ENCODE data around the gene NDP.

NDP gene, protein sequence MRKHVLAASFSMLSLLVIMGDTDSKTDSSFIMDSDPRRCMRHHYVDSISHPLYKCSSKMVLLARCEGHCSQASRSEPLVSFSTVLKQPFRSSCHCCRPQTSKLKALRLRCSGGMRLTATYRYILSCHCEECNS

DNA sequence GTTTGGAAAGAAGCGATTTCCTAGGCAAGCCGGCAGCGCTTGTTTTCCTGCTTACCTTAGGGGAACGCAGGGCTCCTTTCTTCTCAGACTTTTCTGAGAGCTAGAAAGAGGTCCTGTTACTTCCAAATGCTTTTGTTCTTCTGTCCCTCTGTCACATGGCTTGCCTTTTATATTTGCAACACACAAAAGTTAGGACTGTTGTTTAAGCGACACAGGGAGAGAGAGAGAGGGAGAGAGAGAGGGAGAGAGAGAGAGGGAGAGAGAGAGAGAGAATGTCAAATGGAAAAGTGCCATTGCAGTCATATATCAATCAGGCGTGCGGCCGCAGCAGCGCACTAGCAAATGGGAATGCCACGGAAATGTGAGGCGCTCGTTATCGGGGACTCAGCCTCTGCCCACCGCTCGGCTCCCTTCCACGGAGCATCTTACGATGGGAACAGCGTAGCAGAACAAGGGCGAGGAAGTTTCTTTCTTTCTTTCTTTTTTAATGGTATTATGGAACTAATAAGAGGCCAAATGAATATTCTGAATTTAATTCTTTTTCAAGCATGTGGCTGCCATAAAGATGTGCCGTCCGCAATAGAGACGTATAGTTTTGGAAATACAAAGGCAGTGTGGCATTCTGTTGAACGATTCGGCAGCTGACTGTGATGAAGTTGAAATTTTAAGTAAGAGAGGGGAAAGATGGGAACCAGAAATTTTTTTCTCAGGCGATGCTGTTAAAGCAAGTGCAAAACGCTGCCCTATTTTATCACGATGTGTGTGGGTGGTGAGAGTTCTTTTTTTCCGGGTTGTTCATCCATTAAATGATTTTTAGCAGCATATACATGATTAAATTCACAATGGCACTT lies at the start of gene NDP:
TSS of gene NDP (minus strand) at position 142 of the 851 bp plus-strand sequence. CDS start 14,745 bp downstream, outside the sequence.
- DNase-seq: peak; percentile 42

- DNase-seq: peak; percentile 4
Observed at GRCh38 chrX:44022964-44023363, 49.8 kb upstream of the NDP start.

DNA sequence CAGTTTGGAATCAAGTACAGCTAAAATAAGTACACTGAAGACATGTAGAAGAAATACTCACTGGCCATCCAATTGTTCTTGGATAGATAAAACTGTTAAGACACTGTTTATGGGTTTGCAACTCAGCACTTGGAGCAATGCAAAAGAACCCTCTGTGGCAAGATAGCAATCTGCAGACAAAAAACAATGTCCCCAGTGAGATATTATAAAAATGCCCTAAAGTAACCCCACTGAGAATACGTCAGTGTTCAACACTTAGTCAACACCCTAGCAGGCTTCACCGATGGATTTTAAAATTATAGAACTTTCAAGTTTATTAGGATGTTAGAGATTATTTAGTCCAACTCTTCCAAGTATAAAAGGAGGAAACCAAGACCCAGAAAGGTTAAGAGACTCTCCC lies 47.5 kb upstream of the NDP start:
- DNase-seq: no peak

DNA sequence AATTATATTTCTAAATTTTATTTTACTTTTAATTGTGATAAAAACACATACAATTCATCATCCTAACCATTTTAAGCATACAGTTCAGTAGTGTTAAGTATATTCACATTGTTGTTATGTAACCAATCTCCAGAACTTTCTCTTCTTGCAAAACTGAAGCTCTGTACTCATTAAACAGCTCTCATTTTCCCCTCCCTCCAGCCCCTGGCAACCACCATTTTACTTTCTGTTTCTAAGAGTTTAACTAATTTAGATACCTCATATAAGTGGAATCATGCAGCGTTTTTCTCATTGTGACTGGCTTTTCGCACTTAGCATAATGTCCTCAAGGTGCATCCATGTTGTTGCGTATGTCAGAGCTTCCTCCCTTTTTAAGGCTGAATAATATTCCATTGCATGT lies 46.7 kb upstream of the NDP start:
- no peak for DNase-seq

GRCh38 chrX:44017676-44018075 lies 44.5 kb upstream of the NDP start:
- no peak for DNase-seq

GRCh38 chrX:44016906-44017305 lies 43.7 kb upstream of the NDP start:
- DNase-seq: no peak

DNA sequence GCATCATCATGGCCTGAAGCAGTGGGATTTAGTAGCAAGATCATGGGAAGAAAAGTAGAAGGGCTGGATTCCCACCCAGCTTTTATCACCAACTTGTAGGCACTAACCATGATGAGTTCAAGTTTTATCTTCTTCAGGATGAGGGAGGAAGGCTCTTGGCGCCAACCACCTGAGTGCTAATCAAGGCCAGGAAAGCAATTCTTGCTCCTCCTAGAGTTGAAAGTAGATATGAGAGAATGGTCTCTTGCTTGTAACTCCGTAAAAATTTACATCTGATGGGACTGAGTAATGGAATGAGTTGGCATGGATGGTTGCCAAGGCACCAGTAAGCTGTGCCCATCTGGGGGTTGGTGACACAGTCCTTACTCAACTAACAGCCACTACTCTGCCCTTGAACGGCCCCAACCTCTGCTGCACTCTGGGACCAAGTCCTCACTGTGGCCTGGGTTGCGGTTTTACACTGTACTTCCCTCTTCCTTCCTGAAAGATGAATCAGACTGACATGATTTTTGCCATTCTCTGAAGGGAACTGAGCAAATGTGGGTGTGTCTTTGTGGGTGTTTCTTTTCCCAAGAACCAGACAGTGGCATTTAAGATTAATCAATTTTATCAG lies 39.4 kb upstream of the NDP start:
- DNase-seq: no peak

- DNase-seq: no peak
Observed at GRCh38 chrX:44011506-44011905, 38.3 kb upstream of the NDP start.

- no peak for DNase-seq
Observed at GRCh38 chrX:44010626-44011025, 37.4 kb upstream of the NDP start.

DNA sequence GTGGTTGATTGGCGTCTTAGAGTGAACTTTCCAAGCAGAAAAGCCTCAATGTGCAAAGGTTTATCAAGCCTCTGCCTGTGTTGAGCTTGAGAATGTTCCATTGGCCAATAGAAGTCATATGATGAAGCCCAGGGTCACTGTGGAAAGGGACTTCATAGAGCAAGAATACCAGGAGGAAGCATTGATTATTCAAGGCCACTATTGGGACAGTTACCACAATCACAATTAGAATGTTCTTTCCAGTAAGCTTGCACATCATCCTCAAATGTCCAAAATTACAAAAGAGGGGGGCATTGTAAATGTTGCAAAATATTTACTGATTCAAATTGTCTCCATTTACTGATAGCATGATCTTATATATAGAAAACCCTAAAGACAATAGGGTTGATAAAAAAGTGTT lies 32.9 kb upstream of the NDP start:
- DNase-seq: no peak

- no peak for DNase-seq
Observed at GRCh38 chrX:44003975-44004374, 30.8 kb upstream of the NDP start.

DNA sequence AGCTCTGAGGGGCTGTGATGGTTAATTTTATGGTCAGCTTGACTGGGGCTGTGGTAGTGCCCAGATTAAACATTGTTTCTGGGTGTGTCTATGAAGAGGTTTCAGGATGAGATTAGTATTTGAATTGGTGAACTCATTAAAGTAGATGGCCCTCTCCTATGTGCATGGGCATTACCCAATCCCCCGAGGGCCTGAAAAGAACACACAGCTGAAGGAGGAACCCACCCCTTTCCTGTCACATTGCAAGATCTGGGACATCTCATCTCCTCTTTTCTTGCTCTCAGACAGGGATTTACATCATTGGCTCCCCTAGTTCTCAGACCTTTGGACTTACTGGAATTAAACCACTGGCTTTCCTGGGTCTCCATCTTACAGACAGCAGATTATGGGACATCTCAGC lies 29.4 kb upstream of the NDP start:
- DNase-seq: no peak

DNA sequence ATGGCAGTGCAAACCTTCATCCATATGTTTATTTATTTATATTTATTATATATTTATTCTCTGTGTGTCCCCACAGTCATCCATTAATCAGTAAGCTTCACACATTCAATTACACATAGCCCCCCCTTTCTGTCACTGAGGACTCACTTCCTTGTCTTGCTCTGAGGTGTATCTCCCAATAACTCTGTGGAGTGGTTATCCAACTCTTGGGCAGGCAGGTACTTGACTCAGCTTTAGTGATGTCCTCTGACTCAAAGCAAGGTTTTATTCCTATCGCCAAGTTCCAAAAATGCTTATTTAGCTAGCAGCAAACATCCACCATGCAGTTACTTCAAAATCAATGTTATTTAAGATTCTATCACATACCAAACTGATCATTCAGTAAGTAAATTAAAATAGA lies 25.2 kb upstream of the NDP start:
- DNase-seq: no peak

- no peak for DNase-seq
Observed at GRCh38 chrX:43996491-43996890, 23.3 kb upstream of the NDP start.

GRCh38 chrX:43986083-43986482 lies 12.9 kb upstream of the NDP start:
- DNase-seq: no peak

- DNase-seq: no peak
Observed at GRCh38 chrX:43985511-43985910, 12.3 kb upstream of the NDP start.

DNA sequence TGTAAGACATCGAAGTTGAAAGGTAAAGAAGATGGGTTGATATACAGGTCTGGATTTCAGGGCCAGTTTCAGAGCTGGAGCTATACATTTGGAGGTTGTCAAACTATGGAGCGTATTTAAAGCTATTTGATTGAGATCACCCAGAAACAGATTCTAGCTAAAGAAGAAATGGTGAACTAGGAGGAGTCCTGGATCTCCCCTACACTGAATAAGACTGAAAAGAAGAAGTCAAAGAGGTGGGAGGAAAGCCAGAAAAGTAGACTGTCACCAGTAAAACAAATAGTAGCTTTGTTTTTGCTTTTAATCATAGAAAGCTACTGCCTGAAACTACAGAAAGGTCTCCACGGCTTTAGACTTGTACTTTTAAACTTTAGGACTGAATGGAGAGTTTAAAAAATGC lies 5.0 kb upstream of the NDP start:
- DNase-seq: no peak

DNA sequence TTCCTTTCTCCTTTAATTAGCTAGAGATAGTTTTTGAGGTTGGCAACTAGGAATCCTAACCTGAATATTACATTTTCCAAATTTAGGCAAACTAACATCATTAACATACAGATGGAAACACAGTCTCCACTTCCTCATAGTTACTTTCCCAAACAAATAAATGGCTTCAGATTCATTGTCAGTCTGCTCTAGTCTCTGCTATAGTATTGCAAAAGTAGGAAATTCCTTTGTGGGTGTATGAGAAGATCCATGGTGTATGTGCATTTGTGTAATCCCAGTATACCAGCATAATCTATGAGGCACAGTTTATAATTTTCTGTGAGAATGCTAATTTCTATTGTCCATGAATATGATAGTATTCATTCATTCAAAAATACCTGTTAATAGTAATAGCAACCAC lies 3.0 kb upstream of the NDP start:
- no peak for DNase-seq

DNA sequence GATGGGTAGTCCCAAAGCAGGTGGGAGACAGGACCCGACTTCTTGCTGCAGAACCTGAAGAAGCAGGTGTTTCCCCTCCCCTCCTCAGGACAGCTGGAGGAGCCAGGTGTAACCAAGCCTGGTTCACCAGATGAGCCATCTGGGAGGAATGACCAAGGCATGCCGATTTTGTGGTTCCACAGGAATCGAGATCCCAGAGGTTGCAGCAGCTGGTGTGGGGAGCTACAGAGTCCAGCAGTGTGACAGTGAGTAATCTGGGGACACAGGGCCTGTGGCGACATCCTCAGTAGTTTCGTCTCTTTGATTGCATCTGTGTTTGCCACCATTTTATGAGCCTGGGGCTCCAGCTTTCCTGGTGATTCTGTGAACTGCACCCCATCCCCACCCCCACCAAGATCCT lies 2.6 kb upstream of the NDP start:
- DNase-seq: no peak

GRCh38 chrX:43974741-43975465 lies 1.7 kb upstream of the NDP start:
- DNase-seq: no peak

GRCh38 chrX:43974100-43974475 lies 898 bp upstream of the NDP start:
- no peak for DNase-seq

- peak; percentile 46 for DNase-seq
Observed at GRCh38 chrX:43971966-43972961, 926 bp downstream of the NDP start.
